Activated CD4-positive, CD25-positive, alpha-beta regulatory T cell treated with anti-CD3 and anti-CD28 coated beads, Interleukin-2, amount 50 U/mL, for 24 hours (primary cell): Measurements from ENCODE around the gene HLA-DRB5.
A peak's percentile ranks its signal among the peaks of the same experiment; 100 is the strongest.
"Not testable (repeated sequence)": the region's sequence is repeated elsewhere in the genome, so short reads cannot be mapped to it uniquely, and the experiment has no call there.

Source experiments
- ATAC-seq, 2 donors: fragments of 150-1000 bp; cut with Tn5 transposase; one replicate each; pipeline ENCODE4 v1.10.0; 2021; ENCODE audit warnings: mild to moderate bottlenecking in 1 of 2, moderate library complexity in 1 of 2

The HLA-DRB5 gene

DNA sequence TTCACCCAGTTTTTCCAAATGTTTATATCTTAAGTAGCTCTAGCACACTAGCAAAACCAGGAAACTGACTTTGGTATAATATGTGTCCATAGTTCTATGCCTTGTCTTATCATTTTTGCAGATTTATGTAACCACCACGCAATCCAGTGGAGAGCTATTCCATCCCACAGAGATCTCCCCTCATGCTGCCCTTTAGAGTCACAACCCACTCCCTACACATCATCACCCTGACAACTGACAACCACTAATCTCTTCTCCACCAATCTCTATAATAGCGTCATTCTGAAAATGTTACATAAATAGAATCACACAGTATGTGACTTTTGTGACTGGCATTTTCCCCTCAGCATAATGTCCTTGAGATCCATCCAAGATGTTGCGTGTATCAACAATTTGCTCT is 29.1 kb downstream of the HLA-DRB5 start:
- no peak for ATAC-seq

DNA sequence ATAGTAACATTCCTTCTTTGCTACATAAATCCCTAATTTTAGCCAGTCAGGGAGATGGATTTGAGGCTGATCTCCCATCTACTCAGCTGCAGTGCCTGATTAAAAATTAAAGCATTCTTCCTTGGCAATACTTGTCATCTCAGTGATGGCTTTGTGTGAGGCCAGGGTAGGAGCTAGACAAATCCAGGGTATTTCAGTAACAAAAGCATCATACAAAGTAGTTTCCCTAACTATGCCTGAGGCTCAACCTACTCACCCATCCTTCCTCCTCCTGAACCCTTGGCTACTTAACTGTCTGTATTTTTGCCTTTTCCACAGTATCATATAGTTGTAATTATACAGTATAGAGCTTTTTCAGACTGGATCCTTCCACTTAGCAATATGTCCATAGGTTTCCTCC is 37.7 kb downstream of the HLA-DRB5 start:
- ATAC-seq, result no peak

DNA sequence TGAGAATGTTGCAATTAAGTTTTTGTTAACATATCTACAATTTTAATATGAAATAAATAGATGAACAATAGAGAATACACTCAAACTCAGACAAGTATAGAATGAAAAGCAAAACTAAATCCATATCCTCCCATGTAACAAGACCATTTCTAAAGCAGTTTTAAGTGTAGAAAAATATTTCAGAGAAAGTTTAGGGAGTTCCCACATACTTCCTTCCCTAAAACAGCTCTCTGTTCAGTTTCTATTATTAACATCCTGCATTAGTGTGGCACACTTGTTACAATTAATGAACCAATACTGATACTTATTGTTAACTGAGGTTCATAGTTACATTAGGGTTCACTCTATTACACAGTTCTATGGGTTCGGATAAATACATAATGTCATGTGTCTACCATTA is 38.4 kb downstream of the HLA-DRB5 start:
- no peak for ATAC-seq

DNA sequence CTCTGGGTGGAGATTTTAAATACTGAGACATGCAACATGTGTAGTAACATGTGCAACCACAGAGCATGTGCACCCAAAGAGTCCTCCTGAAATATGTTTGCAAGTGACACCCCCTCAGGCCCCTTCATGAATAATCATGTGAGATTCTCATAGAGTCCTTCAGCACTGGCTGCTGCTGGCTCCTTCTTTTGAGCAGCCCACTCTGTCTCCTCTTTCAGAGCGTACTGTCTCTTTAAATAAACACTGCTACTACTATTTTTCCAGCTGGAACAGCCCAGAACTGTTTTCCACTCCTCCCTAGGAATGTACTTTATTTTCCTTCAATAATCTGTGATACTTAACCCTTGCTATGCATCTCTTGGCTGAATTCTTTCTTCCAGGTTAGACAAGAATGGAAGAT is 42.0 kb downstream of the HLA-DRB5 start:
- ATAC-seq, result no peak

DNA sequence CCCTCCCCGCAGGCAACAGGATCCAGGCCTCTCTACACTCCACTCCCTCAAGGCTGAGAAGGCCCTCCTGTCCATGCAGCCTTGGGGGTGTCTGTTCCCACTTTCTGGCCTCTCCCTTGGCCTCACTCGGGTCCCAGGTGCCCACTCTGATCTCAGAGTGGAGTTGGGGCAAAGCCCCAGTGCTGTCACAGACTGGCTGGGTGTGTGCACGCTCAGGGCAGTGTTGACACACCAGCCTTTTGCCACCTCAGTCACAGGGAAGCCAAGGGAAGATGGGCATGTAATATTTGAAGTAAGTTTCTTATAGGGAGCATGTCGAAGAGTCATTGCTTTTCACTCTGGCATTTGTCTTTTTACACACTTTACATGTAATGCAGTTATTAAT is 45.5 kb downstream of the HLA-DRB5 start:
- no peak for ATAC-seq

DNA sequence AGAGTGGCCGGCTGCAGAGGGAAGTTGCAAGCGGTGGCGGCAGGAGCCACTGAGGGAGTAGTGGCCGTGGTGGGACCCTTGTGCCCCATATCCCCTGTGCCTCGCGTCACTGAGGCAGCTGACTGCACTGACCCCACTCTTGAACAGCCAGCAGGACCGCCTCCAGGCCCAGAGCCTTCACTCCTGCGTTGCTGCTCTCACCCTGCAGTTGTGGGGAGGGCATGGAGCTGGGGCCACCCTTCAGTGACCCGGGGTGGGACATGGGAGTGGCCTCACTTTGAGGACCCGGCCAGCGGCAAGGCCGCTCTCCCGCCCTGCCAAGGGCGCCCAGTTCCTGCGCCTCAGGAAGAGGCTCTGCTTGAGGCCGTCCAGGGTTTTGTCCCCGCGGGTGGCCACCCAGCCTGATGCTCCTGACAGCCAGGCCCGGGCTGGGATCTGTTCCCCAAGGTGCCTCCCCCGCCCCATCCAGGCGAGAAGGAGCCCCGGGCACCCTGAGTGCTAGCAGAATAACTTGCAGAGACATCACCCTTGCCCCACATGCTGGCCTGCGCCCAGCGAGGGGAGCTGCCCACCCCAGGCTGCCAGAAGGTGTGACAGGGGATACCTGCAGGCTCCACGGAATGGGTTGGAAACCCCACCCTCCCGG is 46.0 kb downstream of the HLA-DRB5 start:
- ATAC-seq, result no peak

DNA sequence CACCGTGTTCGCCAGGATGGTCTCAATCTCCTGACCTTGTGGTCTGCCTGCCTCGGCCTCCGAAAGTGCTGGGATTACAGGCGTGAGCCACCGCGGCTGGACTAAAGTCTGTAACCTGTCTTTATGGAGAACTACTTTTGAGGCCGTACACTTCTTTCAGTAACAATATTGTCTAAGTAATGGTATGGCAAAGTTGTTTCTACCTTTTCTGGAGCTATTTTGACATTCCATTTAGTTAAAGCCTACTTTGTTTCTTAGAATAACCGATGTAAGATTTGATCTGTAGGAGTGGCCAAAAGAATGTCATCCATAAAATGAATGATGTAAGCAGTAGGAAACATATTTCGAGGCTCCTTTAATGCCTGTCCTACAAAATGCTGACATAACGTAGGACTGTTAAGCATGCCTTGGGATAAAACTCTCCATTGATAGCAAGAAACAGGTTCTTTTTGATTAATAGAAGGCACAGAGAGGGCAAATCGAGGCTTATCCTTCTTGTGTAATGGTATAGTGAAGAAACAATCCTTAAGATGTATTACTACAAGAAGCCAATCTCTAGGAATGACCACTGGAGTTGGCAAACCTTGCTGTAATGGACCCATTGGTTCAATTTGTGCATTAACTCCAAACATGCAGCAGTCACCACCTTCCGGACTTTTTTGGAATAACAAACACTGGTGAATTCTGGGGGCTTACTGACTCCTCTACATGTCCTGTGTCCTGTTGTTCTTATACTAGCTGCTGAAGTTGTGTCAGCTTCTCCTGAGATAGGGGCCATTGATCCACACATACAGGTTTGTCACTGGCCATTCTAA is 54.5 kb downstream of the HLA-DRB5 start:
- ATAC-seq, result no peak

DNA sequence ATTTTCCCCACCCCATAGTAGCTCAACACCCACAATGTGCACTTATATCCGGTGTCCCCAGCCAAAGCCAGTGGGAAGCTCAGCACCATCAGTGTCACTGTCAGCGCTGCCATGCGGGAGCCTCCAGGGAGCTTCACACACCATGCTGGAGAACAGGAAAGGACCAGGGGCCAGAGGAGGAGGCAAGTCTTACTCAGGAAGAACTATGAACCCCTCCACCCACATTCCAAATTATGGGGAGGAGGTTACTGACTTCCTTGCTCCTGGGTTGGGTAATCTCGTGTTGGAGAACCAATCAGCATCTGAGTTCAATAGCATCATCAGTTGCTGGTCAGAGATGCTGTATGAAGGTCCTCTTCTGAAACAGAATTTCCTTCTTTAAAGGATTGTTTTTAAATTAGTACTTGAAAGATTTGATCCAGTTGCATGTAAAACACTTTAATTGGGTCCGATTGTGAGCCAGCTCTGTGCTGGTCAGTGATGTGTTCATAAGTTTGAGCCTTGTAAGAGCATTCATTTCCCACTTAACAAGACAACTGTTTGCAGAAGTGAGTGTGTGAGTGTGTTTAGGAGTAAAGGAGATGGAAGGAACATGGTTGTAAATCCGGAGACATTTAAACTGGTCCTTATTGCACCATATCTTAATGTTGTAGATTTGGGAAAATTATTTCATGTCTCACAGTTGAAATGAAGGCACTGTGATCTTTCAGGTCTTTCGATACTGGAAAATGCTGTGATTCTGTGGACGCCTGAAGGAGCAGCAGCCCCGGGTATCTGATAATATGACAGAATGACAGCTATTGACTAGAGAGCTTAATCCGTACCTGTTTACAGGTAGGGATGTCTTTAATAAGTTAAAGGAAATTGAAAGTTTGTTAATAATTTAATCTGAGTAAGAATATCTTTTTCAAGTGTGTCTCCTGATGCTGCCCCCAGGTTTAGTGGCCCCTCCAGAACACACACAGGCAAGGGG is 56.4 kb downstream of the HLA-DRB5 start:
- ATAC-seq, result peak; percentile 83 to 84

DNA sequence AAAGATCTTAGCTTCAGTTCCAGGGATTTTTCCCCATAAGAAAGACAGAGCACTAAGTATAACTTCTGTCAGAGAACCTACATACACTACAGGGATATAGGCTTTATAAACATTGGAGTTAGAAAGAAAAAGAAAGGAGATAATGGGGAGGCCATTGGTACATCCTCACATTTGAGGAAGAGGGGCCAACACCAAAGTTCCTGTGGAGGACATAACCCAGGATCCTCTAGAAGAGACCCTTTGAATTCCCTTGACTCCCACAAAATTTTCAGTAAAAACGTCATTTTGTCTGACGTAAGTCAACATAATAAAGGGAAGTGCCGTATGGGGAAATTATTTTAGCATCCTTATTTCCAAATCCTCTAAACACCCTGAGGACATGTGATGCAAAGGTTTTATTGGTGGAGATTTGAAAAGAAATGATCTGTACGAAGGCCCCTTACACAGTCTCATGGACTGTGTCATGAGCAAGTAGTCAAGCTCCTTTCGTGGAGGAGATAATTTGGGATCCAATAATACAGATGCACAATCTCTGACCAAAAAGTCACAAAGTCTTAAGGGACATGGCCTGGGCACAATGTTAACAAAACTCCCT is 57.2 kb downstream of the HLA-DRB5 start:
- ATAC-seq, result no peak

DNA sequence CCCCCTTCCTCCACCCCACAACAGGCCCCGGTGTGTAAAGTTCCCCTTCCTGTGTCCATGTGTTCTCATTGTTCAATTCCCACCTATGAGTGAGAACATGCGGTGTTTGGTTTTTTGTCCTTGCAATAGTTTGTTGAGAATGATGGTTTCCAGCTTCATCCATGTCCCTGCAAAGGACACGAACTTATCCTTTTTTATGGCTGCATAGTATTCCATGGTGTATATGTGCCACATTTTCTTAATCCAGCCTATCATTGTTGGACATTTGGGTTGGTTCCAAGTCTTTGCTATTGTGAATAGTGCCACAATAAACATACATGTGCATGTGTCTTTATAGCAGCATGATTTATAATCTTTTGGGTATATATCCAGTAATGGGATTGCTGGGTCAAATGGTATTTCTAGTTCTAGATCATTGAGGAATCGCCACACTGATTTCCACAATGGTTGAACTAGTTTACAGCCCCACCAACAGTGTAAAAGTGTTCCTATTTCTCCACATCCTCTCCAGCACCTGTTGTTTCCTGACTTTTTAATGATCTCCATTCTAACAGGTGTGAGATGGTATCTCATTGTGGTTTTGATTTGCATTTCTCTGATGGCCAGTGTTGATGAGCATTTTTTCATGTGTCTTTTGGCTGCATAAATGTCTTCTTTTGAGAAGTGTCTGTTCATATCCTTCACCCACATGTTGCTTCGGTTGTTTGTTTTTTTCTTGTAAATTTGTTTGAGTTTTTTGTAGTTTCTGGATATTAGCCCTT is 62.2 kb downstream of the HLA-DRB5 start:
- not testable (repeated sequence) for ATAC-seq
